ENCODE measurements around the gene CCDC73. TPM values are rescaled to one million over a fixed set of nuclear protein-coding genes. Genes with fewer than 3 reads are reported as not detected.
A peak's percentile ranks its signal among the peaks of the same experiment; 100 is the strongest.
"Not testable (repeated sequence)": the region's sequence is repeated elsewhere in the genome, so short reads cannot be mapped to it uniquely, and the experiment has no call there.

The CCDC73 gene
- 0.28 TPM for polyA plus RNA-seq (2013, experiment 1 of 2; ENCODE audit: insufficient read length)
- 0.14 TPM for polyA plus RNA-seq (2013, experiment 2 of 2; ENCODE audit: insufficient read length)

DNA sequence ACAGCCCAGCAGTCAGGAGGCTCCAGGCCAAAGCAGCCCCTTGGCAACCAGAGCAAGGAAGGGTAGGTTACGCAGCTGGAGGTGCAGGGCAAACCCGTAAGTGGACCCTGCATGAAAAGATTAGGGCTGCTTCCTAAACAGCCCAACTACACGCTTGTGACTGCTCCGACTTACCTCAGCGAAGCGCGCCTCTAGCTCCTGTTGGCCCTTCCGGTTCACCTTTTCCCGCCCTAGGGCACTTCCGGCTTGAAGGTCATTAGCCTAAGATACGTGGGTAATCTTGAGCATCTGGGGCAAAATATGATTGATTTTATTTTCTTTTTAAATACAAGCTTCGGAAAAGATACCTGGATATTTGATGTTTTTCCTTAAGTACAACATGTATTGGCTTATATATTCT, at the start of gene CCDC73:
TSS of gene CCDC73 (minus strand) at position 224 of the 400 bp plus-strand sequence. CDS start 34,419 bp downstream, outside the sequence.
- no peak for DNase-seq

DNA sequence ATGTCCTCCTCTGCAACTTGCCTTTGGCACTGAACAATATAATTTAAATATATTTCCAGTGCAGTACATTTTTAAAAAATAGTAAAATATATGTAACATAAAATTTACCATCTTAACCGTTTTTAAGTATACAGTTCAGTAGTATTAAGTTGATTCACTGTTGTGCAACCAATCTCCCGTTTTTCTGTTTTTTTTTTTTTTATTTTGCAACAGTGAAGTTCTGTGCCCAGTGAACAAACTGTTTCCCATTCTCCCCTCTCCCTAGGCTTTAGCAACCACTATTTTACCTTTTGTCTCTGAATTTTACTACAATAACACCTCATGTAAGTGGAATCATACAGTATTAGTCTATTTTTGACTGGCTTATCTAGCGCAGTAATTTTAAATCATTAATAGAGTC, 49.1 kb upstream of the CCDC73 start:
- no peak for DNase-seq

DNA sequence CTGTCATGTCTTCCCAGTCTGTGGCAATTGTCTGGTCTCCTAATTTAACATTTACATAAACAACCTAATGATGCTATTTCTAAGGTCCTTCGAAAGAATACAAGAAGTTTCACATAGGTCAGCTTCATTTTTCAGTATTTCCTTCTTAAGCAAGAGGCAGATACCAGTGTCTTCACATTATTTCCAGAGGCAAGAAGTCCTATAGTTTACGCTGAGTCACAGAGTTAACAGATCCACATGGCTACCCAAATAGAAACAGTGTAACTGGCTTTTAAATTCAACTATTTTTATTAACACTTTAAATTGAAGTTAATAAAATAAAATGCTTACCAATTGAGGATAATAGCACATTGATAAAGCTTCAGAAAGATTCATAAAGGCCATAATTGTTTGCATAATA, 46.1 kb upstream of the CCDC73 start:
- DNase-seq, result no peak

DNA sequence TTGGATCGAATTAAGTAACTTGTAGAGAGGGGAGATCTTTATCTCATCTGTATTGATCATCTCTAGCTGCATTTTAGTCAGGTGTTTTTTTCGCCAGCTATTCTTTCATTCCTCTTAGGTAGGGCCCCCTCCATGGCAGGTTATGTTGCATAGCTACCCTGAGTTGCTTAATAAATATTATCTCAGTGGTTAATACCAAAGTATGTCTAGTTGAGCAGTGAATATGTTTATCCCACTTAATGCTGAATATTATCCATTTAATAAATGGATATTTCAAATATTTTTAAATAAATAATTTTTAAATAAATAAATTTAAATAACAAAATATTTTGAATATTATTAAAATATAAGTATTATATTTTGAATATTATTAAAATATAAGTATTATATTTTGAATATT, 44.8 kb upstream of the CCDC73 start:
- DNase-seq, result no peak

DNA sequence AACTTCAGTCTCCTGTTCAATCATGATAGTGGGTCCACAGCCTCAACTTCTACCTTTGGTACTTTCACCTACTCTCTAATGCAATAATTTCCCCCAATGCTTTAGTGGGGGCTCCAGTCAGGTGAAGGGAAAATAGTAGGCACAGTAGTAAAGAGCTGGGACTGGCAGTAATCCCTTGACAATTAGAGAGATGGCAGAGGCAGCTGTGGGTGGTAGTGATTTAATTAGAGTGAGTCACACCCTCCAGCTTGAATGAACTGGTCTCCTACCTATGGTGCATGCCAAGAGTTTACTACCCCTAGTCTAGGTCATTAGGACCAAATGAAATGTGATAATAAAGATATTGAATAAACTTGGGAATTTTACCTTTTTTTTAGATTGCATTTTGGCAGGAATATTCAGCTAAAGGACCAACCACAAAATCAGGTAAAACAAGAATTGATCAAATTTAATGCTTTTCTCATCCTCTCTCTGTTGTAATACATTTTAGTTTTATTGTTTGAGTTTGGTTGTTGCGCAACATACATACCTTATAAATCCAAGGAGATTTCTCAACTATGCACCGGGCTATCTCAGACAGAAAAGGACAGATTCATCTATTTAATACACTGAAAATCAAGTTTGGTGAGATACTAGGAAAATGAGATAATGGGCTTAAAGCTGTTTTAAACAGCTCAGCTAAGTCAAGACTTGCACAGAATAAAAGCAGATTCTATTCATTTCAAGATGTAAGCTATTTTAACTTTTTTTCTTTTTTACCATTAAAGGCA, 44.2 kb upstream of the CCDC73 start:
- no peak for DNase-seq

DNA sequence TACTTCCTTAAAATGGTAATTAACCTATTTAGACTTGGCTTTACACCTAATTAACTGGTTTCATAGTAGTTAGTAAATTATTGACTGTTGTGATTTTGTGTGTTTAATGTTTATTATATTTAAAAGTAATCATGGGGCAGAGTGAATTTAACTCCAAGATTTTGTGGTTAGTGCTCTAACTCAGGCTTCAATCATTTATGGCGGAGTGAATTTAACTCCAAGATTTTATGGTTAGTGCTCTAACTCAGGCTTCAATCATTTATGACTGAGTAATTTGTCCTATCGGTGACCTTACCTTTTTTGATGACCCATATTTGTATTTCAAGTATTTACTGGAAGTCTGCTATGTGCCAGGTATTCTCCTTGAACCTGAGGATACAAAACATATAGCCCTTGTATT, 42.5 kb upstream of the CCDC73 start:
- DNase-seq, result no peak

DNA sequence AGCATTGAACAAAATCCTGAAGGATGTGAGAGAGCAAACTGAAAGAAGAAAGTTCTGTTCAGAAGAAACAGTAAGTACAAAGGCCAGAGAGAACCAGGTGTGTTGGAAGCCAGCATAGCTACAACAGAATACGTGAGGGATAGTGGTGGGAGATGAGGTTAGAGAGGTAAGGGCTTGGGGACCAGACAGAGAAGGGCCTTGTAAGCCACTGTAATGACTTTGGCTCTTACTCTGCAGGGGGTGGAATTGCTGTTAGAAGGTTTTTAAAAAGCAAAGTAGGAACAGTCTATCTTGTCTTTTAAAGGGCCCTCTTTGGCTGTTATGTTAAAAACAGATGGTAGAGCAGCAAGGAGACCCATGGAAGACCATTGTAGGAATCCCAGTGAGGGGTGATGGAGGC, 39.5 kb upstream of the CCDC73 start:
- DNase-seq, result no peak

DNA sequence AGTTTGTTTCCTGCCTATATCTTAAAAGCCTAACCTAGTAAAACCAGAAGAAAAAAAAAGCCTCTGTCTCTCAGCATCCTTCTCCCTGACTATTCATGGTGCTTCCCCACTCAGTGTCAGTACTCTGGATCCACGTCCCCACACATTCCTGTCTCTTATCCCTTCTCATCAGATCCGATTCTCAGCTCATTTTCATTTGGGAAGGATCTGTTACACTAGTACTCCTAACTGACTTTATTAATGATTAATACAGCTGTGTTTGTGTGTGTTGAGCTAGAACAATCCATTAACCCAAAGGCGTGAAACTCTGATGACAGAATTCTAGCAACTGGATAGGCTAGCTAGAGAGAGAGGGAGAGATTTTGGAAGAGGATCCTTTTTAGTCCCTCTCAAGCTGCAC, 36.8 kb upstream of the CCDC73 start:
- no peak for DNase-seq

DNA sequence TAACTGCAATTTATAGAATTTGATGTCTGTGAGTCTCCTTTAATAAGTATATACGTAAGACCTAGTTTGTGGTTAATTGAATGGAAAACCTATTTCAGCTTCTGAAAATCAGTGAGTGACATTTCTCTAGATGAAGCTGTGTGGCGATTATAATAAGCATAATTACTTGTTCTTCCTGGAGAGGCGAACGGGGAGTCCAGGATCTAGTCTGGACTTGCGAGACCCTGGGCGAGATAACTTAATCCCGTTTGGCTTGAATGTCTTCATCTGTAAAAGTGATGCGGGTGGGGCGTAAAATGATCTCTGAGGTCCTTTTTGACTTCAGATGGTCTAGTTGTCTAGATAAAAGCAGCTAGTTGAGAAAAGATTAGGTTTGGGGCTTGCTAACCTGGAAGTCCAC, 36.3 kb upstream of the CCDC73 start:
- no peak for DNase-seq

DNA sequence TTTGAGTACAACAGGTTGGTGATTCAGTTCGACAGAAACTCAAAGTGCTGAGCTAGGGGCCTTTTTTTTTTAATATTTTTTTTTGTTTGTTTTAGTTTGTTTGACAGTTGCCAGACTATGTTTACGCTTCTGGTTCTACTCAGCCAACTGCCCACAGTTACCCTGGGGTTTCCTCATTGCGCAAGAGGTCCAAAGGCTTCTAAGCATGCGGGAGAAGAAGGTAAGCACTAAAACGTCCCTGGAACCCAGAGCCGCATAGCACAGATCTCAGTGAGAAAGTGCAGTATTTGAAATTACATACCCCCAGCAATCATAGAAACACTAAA, 35.9 kb upstream of the CCDC73 start:
- DNase-seq, result no peak

DNA sequence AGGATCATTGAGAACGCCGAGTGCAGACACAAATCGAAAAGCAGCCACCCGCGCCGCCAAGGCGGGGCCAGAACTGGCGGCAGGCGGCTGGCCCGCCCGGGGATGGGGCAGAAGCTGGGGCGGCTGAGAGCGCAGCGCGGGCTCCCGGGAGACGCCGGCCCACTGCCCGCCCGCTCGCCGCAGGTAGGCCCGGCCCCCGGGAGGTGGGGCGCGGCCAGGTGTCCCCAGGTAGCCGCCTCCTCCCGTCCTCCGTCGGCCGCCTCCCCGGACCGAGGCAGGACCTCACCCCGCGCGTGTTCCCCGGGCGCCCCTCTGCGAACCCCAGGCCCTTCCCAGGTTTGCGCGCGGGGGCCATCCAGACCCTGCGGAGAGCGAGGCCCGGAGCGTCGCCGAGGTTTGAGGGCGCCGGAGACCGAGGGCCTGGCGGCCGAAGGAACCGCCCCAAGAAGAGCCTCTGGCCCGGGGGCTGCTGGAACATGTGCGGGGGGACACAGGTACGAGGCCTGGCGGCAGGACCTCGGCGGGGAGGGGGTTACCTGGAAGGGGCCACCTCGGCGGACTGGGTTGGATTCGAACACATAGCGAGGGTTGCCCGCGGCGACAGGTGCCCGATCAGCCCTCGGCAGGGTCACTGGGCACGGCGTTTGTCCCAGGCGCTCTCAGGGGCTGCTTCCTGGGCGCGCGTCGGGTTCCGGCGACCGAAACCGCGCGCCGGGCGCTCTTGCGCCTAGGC, 35.4 kb upstream of the CCDC73 start, which contains the start of gene PRRG4:
TSS of gene PRRG4 (plus strand) at position 248 of the 733 bp plus-strand sequence. CDS start 603 bp downstream, outside the sequence.
- peak; percentile 27 for DNase-seq

DNA sequence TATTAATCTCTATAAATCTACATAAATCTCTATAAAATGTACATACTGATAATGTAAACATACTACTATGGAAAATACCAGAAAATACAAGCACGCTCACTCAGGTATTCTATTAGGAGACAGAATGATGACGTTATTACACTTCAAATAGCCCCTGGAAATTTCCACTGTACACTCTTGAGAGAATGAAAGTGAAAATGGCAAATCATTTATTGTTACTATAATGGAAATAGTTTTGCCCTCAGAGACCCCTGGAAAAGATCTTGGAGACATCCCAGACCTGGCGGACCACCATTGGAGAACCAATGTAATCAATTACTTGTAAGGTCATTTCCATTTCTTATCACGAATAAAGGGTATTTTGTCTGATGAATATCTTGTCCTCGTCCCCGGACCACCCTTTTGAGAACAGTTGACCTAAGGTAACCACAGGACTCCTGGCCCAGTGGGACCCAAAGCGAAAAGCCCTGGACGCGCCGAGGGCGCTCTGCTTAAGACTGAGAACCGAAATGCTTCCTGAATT, 34.8 kb upstream of the CCDC73 start:
- no peak for DNase-seq

DNA sequence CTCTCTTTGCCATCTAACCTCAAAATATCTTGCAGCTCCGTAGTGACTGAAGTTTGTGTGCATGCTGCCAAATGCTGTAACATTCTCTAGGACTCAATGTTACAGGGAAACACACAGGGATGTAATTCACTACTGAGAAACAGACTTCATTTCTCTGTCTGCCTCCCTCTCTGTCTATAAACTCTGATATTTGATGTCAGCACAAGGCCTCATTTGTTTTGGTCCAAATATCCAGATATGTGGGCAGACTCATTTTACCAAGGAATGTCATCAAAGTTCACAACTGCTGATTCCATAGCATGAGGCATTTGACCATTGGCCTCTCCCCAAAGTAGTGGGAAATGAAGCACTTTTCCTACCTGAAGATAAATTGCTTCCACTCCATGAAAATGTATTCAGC, 32.8 kb upstream of the CCDC73 start:
- DNase-seq, result no peak

DNA sequence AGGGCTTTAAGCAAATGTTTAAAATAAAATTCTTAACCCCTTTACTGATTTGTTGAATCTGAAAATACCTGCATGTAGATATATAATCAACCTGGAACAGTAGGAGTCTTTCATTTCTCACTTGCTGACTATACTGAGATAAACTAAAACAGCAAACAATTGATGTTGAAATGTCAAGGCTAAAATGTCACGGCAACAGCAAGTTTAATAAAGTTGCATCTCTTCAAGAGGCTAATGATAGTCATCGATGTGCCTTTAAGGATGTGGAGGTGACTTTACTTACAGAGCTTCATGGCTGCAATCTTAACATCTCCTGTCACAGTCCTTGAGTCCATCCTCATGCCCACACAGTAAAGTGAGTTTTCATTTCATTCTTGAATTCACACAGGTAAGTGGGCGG, 31.7 kb upstream of the CCDC73 start:
- no peak for DNase-seq

DNA sequence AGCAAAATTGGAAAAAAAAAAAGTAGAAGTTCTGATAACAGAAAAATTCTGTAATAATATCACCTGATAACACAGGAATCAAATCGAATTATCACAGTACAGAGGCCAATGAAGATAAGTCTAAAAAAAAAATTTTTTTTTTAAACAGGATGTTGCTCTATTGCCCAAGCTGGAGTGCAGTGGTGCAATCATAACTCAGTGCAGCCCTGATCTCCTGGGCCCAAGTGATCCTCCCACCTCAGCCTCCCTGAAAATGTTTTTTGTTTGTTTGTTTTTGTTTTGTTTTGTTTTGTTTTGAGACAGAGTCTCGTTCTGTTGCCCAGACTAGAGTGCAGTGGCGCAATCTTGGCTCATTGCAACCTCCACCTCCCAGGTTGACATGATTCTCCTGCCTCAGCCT, 29.2 kb upstream of the CCDC73 start:
- not testable (repeated sequence) for DNase-seq

DNA sequence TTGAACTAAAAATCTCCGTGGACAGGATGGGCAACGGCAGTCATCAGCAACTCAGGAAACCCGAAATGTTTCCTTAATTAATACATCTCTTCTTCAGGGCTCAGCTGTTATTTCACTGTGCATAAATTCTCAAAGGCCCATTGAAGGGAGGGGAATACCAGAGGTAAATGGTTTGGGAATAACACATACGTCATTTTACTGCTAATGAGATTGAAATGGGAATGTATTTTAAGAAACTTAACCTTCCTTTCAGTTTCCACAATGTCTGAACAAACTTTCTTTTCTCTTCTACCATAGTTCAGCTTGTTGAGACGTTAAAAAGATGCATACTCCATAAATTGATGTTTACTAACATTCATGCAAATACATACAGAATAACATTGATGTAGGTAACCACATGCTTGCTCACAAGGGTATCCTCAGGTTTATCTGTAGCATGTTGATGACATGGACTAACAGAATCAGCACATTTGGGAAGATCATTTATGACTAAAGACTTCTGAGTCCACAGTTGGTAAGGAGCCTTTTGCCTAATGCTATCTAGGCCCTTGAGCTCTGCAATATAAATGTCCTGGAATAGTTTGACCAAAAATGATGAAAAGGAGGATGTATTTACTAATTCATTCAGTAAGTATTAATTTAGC, 27.6 kb upstream of the CCDC73 start:
- no peak for DNase-seq

DNA sequence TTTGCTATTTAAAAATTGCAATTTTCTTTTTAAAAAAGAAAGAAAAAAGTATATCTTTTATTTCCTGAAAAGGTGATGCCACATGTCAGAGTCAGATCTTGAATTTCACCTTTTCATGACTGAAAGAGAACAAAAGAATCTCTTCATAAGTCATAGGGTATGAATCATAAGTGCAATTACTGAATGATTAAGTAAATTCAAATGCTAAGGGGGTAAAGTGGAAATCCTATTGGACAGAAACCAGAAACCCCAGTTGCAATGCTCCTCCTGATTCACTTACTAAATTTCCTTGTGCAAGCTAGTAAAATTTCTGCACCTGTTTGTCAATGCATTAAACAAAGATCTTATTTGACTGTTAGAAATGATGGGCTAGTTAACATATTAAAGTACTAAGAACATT, 27.1 kb upstream of the CCDC73 start:
- no peak for DNase-seq

DNA sequence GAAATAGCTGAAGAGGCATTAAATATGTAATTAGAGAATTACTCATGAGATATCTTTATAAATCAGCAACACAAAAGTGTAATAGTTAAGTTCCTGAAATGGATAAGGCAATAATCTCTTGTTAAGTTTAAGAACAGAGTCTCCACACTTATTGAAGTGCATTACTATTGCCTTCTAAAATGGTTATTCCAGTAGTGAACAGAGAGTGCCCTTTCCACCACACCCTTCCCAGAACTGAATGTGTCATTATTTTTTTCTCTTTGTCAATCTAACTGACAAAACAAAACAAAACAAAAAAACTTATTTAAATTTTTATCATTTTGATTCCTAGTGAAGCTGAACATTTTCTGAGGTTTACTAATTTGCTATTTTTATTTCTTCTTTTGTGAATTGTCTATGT, 26.0 kb upstream of the CCDC73 start:
- DNase-seq, result no peak

DNA sequence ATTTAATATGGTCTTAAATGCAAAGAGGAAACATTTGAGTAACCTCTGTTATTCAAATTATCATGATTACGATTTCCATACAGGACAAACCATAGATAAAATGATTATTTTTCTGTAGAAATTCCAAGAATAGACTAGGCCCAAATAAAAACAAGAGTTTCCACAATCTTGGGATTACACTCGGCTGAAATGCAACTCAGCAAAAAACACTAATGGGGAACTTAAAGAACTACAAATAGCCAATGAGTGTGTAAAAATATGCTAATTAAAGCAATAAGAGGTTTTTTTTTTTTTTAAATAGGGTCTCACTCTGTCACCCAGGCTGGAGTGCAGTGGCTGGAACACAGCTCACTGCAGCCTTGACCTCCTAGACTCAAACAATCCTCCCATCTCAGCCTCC, 24.7 kb upstream of the CCDC73 start:
- no peak for DNase-seq

DNA sequence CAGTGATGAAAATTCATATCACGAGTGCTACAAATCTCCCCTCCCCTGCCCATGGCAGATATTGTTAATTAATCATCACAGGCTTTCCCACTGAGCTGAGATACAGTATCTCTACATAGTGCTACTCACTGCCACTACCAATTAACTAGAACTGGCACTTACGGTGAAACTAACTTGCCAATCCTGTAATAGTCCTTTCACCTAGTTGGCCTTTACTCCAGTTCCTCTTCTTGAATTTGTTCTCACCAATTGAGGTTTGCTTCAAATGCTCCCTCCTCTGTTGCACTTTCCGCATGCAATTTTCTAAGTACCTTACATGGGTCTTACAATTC, 23.4 kb upstream of the CCDC73 start:
- no peak for DNase-seq

DNA sequence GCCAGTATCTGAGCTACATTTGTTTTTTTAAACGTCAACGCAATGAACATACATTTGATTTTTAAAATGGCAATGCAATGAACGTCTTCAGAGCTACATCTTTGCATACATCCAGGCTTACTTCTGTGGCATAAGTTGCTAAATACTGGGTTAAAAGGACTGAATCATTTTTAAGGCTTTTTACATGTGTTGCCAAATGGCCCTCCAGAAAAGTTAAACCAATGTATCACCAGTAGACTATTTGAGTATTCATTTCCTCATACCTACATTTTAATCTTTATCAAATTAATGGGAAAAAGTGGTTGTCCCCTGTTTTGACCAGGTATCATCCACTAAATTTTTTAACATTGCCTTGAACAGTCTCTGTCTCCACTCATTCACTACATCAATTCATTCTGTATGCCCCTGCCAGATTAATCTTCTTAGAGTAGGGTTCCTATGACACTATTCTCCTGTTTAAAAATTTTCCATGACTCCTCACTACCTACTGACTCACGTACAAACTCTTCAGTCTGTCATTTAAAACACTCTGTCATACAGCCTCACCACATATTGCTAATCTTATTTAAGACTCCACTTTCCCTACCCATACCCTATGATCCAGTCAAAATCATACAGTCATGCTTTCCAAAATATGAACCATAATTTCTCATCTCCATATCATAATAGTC, 22.9 kb upstream of the CCDC73 start:
- no peak for DNase-seq

DNA sequence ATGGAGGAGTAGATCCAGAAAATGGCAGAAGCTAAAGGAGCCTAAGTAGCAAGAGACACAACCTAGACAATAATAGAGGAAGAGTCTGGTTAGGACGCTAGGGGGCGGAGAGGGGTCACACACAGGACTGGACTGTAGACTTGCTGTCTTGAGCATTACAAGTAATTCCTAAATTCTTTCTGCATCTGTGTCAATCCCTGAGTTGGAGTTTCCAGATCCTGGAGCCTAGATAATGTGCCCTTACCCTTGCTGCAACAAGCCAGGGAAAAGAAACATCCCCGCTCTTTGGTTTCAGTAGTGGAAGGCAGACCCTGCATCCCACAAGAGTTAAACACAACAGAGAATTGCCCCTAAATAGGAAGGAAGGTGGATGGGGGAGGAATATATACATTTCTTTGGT, 14.9 kb upstream of the CCDC73 start:
- peak; percentile 63 for DNase-seq

DNA sequence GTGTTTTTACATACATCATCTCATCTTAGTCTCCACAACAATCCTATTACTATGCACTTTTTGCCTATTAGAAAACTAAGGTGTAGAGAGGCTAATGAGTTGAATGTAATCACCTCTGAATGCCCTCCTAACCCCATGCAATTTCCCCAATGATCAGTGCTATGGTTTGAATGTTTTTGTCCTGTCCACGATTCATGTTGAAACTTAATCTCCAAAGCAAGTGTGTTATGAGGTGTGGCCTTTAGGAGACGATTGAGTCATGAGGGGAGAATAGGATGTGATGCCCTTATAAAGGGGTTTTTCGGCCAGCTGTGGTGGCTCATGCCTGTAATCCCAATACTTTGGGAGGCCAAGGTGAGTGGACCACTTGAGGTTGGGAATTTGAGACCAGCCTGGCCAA, 2.0 kb upstream of the CCDC73 start:
- no peak for DNase-seq
